Ovary (tissue), 3 donors: ENCODE data around the gene KRT4.

ENCODE experiments used
- EP300 ChIP-seq: sonication (generic); formaldehyde crosslinking; IDR thresholded peaks from one replicate; pipeline ENCODE4 v1.6.1; 2017; ENCODE audit warnings: antibody characterized with exemption
- POLR2A ChIP-seq: fragments of 450-650 bp; IDR thresholded peaks from one replicate; pipeline ENCODE4 v1.6.1; 2017; ENCODE audit warnings: antibody characterized with exemption, mild to moderate bottlenecking, moderate library complexity
- TF ChIP-seq, protein P1 (sequence below), 3 donors: fragments of 450-650 bp in 2 of 3; fragments of 200-600 bp in 1 of 3; IDR thresholded peaks; one replicate each; pipeline versions ENCODE4 v1.5.1 to v1.8.0; 2016 to 2022; ENCODE audit warnings: antibody characterized with exemption in 3 of 3, mild to moderate bottlenecking in 1 of 3
- donor health status: DM: no; HTN: no; CAD: no.

DNA sequence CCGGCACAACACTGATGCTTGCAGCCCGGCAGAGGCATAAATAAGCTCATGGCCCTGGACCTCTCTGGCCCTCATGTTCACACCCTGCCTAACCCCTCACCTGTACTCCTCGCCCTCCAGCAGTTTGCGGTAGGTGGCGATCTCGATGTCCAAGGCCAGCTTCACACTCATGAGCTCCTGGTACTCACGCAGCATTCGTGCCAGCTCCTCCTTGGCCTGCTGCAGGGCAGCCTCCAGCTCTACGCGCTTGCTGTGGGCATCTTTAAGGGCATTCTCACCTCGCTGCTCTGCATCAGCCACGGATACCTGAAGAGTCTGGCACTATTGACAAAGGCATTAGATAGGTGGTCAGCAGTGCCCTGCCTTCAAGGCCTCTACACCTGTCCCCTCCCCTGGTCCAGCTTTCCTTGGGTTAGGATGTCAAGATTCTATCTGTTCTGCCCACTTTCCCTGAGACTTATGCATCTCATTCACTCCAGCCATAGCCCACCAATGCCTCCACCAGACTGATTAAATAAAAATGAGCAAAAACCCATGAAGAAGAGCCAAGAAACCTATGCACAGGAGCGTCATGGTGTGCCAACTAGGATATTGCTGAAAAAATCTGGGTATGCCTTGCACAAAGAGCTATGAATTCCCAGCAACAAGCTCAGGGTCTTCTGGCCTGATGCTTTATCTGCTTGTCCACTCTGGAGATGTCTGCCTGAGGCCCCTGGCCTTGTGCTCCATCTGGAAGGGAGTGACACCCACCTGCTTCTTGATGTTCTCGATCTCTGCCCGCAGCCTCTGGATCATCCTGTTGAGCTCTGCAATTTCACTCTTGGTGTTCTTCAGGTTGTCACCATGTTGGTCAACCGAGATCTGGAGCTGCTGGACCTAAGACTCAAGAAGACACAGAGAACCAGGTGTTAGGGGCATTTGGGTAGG is 6.1 kb downstream of the KRT4 start:
- TF ChIP-seq, protein P1, sequence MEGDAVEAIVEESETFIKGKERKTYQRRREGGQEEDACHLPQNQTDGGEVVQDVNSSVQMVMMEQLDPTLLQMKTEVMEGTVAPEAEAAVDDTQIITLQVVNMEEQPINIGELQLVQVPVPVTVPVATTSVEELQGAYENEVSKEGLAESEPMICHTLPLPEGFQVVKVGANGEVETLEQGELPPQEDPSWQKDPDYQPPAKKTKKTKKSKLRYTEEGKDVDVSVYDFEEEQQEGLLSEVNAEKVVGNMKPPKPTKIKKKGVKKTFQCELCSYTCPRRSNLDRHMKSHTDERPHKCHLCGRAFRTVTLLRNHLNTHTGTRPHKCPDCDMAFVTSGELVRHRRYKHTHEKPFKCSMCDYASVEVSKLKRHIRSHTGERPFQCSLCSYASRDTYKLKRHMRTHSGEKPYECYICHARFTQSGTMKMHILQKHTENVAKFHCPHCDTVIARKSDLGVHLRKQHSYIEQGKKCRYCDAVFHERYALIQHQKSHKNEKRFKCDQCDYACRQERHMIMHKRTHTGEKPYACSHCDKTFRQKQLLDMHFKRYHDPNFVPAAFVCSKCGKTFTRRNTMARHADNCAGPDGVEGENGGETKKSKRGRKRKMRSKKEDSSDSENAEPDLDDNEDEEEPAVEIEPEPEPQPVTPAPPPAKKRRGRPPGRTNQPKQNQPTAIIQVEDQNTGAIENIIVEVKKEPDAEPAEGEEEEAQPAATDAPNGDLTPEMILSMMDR (IDR thresholded peaks at IDR 0.05) = no peak
- TF ChIP-seq POLR2A (no peak), EP300 (no peak)
